PC-3 (cell line): ENCODE results near the gene MAGI1. TPM values are rescaled to one million over a fixed set of nuclear protein-coding genes. Genes with fewer than 3 reads are reported as not detected.

ENCODE experiments used
- ATAC-seq: fragments of 200-7000 bp; cut with Tn5 transposase; 2 replicates; pipeline ENCODE4 v1.9.1; 2020; ENCODE audit warnings: mild to moderate bottlenecking, moderate library complexity
- BruUV-seq: library from RNA; stranded (reverse); fragments of 400-500 nt; replicated peaks from 2 replicates; lab custom pipeline; 2021; lab: Mats Ljungman, UMichigan
- CTCF ChIA-PET: fragments of 300-600 bp; sonication (Branson Sonifier 250); formaldehyde crosslinking; loops from one replicate; lab custom pipeline; 2022; ENCODE audit warnings: antibody characterized with exemption; lab: Charles Lee
- POLR2A ChIA-PET: fragments of 300-600 bp; sonication (Branson Sonifier 250); formaldehyde crosslinking; loops from one replicate; lab custom pipeline; 2022; ENCODE audit warnings: antibody characterized with exemption; ENCODE audit not compliant: unreplicated experiment; lab: Charles Lee
- DNase-seq: peaks from one replicate; pipeline ENCODE4 v3.0.0-alpha.2; 2015
- H2AFZ ChIP-seq: fragments of 300-600 bp; sonication (generic); 2 replicates; pipeline ENCODE4 v1.6.0; 2016; ENCODE audit warnings: antibody characterized with exemption, low read length
- H3F3A ChIP-seq: fragments of 300-600 bp; sonication (generic); one replicate; pipeline ENCODE4 v1.6.0; 2017; ENCODE audit warnings: antibody characterized with exemption, low read length, control low read depth, mild to moderate bottlenecking; ENCODE audit not compliant: unreplicated experiment
- H3K27ac ChIP-seq: fragments of 300-600 bp; sonication (generic); 2 replicates; pipeline ENCODE4 v1.5.1; 2016; ENCODE audit warnings: mild to moderate bottlenecking, low read length
- H3K27me3 ChIP-seq: fragments of 300-600 bp; sonication (generic); 2 replicates; pipeline ENCODE4 v1.6.1; 2016; ENCODE audit warnings: low read length, mixed read lengths
- H3K36me3 ChIP-seq: fragments of 300-600 bp; sonication (generic); 2 replicates; pipeline ENCODE4 v1.6.1; 2016; ENCODE audit warnings: low read depth, mixed run types, low read length, mixed read lengths
- H3K4me1 ChIP-seq: fragments of 300-600 bp; sonication (generic); 2 replicates; pipeline ENCODE4 v1.5.1; 2016; ENCODE audit warnings: low read length; ENCODE audit not compliant: insufficient read depth
- H3K4me2 ChIP-seq: fragments of 300-600 bp; sonication (generic); 2 replicates; pipeline ENCODE4 v1.6.0; 2016; ENCODE audit warnings: low read length
- H3K4me3 ChIP-seq: fragments of 300-600 bp; sonication (generic); 2 replicates; pipeline ENCODE4 v1.5.1; 2016; ENCODE audit warnings: mild to moderate bottlenecking, low read length, mixed read lengths
- H3K79me2 ChIP-seq: fragments of 300-600 bp; sonication (generic); 2 replicates; pipeline ENCODE4 v1.6.1; 2017; ENCODE audit warnings: low read length, mixed read lengths
- H3K9ac ChIP-seq: fragments of 300-600 bp; sonication (generic); 2 replicates; pipeline ENCODE4 v1.6.0; 2016; ENCODE audit warnings: mild to moderate bottlenecking, low read length
- H3K9me2 ChIP-seq: fragments of 300-600 bp; sonication (generic); replicated peaks from 2 replicates; pipeline ENCODE4 v1.6.1; 2016; ENCODE audit warnings: mixed run types, low read length, mixed read lengths
- H3K9me3 ChIP-seq: fragments of 300-600 bp; sonication (generic); 2 replicates; pipeline ENCODE4 v1.6.1; 2016; ENCODE audit warnings: low read length, mixed read lengths
- H4K20me1 ChIP-seq: fragments of 300-600 bp; sonication (generic); 2 replicates; pipeline ENCODE4 v1.6.1; 2016; ENCODE audit warnings: low read length, mixed read lengths
- CTCF ChIP-seq: fragments of 300-600 bp; sonication (generic); conservative IDR thresholded peaks from 2 replicates; pipeline ENCODE4 v1.5.1; 2017; ENCODE audit warnings: antibody characterized with exemption, low read depth, mild to moderate bottlenecking, low read length
- EZH2 ChIP-seq: fragments of 300-600 bp; sonication (generic); IDR thresholded peaks from one replicate; pipeline ENCODE4 v1.6.1; 2017; ENCODE audit warnings: antibody characterized with exemption, mild to moderate bottlenecking, low read length; ENCODE audit not compliant: unreplicated experiment
- EZH2phosphoT487 ChIP-seq: fragments of 300-600 bp; sonication (generic); IDR thresholded peaks from 2 replicates; pipeline ENCODE4 v1.6.1; 2018; ENCODE audit warnings: mild to moderate bottlenecking, antibody characterized with exemption, low read length, borderline replicate concordance
- intact Hi-C: fragments of 100-400 bp; cut with micrococcal nuclease; formaldehyde crosslinking; loops from 2 replicates; pipeline ENCODE4 v1.9.0; 2023
- total RNA-seq: library from RNA; depleted of rRNA; stranded (reverse); fragments of >200 nt; gene quantifications from 2 replicates; pipeline ENCODE4 v1.2.3, GENCODE V29; 2014

The MAGI1 gene
- total RNA-seq, 1 experiment from 2014 or later, result 8.9 TPM

GRCh38 chr3:65425880-65426279 lies 612.8 kb downstream of the MAGI1 start:
- no peak overlapping the region for H3K4me3 ChIP-seq
- no peaks in the 10 kb centered on the region for H3K9me2 ChIP-seq
- H3K4me2 ChIP-seq, result no peak overlapping the region
- DNase-seq, result peak; percentile 4
- no peak overlapping the region for H3K27ac ChIP-seq
- no peaks in the 10 kb centered on the region; the same call in 1 of the 2 replicates for H3K36me3 ChIP-seq
- no peak overlapping the region for H2AFZ ChIP-seq
- no peaks in the 10 kb centered on the region for H3K27me3 ChIP-seq
- ChIA-PET POLR2A (no interaction called here), CTCF (no interaction called here)
- no peaks in the 10 kb centered on the region for H3F3A ChIP-seq
- H3K4me1 ChIP-seq, result no peaks in the 10 kb centered on the region
- no TSS peak for BruUV-seq
- no peaks in the 10 kb centered on the region for H3K9me3 ChIP-seq
- intact Hi-C loops, result no loop called here
- no peaks in the 10 kb centered on the region for H4K20me1 ChIP-seq
- no peak overlapping the region for H3K9ac ChIP-seq
- H3K79me2 ChIP-seq, result no peaks in the 10 kb centered on the region
- peak; percentile 62 for ATAC-seq
- peak; percentile 38 for TF ChIP-seq CTCF
- TF ChIP-seq EZH2, result no peak
- TF ChIP-seq EZH2phosphoT487, result no peak

- no peak for ATAC-seq
These were observed 616.6 kb downstream of the MAGI1 start for GRCh38 chr3:65422154-65422553.

More at GRCh38 chr3:65422154-65422553, 616.6 kb downstream of the MAGI1 start:
- Histone ChIP-seq H3K9me3 (no peaks in the 10 kb centered on the region), H3K4me1 (no peaks in the 10 kb centered on the region), H3K4me3 (no peak overlapping the region), H3K79me2 (no peaks in the 10 kb centered on the region), H3K27ac (no peak overlapping the region), H3K36me3 (no peaks in the 10 kb centered on the region), H4K20me1 (no peaks in the 10 kb centered on the region), H3K9ac (no peak overlapping the region), H3K4me2 (no peak overlapping the region), H3F3A (no peaks in the 10 kb centered on the region), H3K9me2 (no peaks in the 10 kb centered on the region), H3K27me3 (no peaks in the 10 kb centered on the region), H2AFZ (no peak overlapping the region)
- POLR2A ChIA-PET, result no interaction called here
- CTCF ChIA-PET, result no interaction called here
- no peak for DNase-seq
- intact Hi-C loops, result no loop called here
- TF ChIP-seq CTCF (no peak), EZH2 (no peak), EZH2phosphoT487 (no peak)
- BruUV-seq, result no TSS peak
